Measurements from ENCODE around the gene AANAT. TPM values are rescaled to one million over a fixed set of nuclear protein-coding genes. Genes with fewer than 3 reads are reported as not detected.

Gene AANAT
- total RNA-seq, 1 experiment from 2014 or later = not detected

- Histone ChIP-seq H3K36me3 (ENCODE audit: low read depth) (no peaks in the 10 kb centered on the region), H3K27ac (no peak overlapping the region), H3K4me2 (no peak overlapping the region), H3K9me3 (ENCODE audit: insufficient read depth, low read depth) (no peaks in the 10 kb centered on the region), H3K79me2 (ENCODE audit: low read depth) (no peaks in the 10 kb centered on the region), H3K9me2 (ENCODE audit: insufficient read depth) (no peaks in the 10 kb centered on the region), H3K4me3 (no peak overlapping the region), H4K20me1 (ENCODE audit: insufficient read depth) (no peaks in the 10 kb centered on the region), H2AFZ (no peak overlapping the region), H3K27me3 (ENCODE audit: insufficient read depth, low read depth) (no peaks in the 10 kb centered on the region), H3F3A (ENCODE audit: insufficient read depth, low read depth) (no peaks in the 10 kb centered on the region), H3K4me1 (replicated peaks; ENCODE audit: insufficient read depth) (no peaks in the 10 kb centered on the region)
- no peak for DNase-seq
- TF ChIP-seq CTCF (conservative IDR thresholded peaks at IDR 0.05) = no peak
- no peak for TF ChIP-seq EZH2 (IDR thresholded peaks at IDR 0.05; ENCODE audit: low read depth)
- ChIA-PET CTCF (no interaction called here), POLR2A (ENCODE audit: unreplicated experiment) (no interaction called here)
- no TSS peak for BruUV-seq (replicated peaks)
- intact Hi-C loops (cut with micrococcal nuclease; ENCODE audit: unreplicated experiment) = no loop called here
Measured at GRCh38 chr17:76476736-76477135, 9.3 kb downstream of the AANAT start.

- intact Hi-C loops (cut with micrococcal nuclease; ENCODE audit: unreplicated experiment) = no loop called here
- no peak overlapping the region for H2AFZ ChIP-seq
- BruUV-seq (replicated peaks) = no TSS peak
- CTCF ChIA-PET = no interaction called here
- H3K27me3 ChIP-seq (ENCODE audit: insufficient read depth, low read depth) = no peaks in the 10 kb centered on the region
- no peaks in the 10 kb centered on the region for H3K79me2 ChIP-seq (ENCODE audit: low read depth)
- no peak overlapping the region for H3K4me3 ChIP-seq
- no peak overlapping the region for H3K27ac ChIP-seq
- H3K4me1 ChIP-seq (replicated peaks; ENCODE audit: insufficient read depth) = no peaks in the 10 kb centered on the region
- H3F3A ChIP-seq (ENCODE audit: insufficient read depth, low read depth) = no peaks in the 10 kb centered on the region
- no peaks in the 10 kb centered on the region for H3K36me3 ChIP-seq (ENCODE audit: low read depth)
- no peaks in the 10 kb centered on the region for H3K9me2 ChIP-seq (ENCODE audit: insufficient read depth)
- no peaks in the 10 kb centered on the region for H4K20me1 ChIP-seq (ENCODE audit: insufficient read depth)
- no peaks in the 10 kb centered on the region for H3K9me3 ChIP-seq (ENCODE audit: insufficient read depth, low read depth)
- POLR2A ChIA-PET (ENCODE audit: unreplicated experiment) = no interaction called here
- no peak for DNase-seq
- no peak overlapping the region for H3K4me2 ChIP-seq
- TF ChIP-seq EZH2 (IDR thresholded peaks at IDR 0.05; ENCODE audit: low read depth) (no peak), CTCF (conservative IDR thresholded peaks at IDR 0.05) (no peak)
Measured at GRCh38 chr17:76477576-76477975, 10.2 kb downstream of the AANAT start.

GRCh38 chr17:76478097-76478496 lies 10.7 kb downstream of the AANAT start:
- no peaks in the 10 kb centered on the region for H3K79me2 ChIP-seq (ENCODE audit: low read depth)
- H3K36me3 ChIP-seq (ENCODE audit: low read depth) = no peaks in the 10 kb centered on the region
- H3K9me3 ChIP-seq (ENCODE audit: insufficient read depth, low read depth) = no peaks in the 10 kb centered on the region
- no peaks in the 10 kb centered on the region for H3K4me1 ChIP-seq (replicated peaks; ENCODE audit: insufficient read depth)
- no peak overlapping the region for H3K4me2 ChIP-seq
- TF ChIP-seq EZH2 (IDR thresholded peaks at IDR 0.05; ENCODE audit: low read depth) = no peak
- ChIA-PET CTCF (no interaction called here), POLR2A (ENCODE audit: unreplicated experiment) (no interaction called here)
- no peaks in the 10 kb centered on the region for H3F3A ChIP-seq (ENCODE audit: insufficient read depth, low read depth)
- DNase-seq = no peak
- intact Hi-C loops (cut with micrococcal nuclease; ENCODE audit: unreplicated experiment) = no loop called here
- H2AFZ ChIP-seq = no peak overlapping the region
- H3K27me3 ChIP-seq (ENCODE audit: insufficient read depth, low read depth) = no peaks in the 10 kb centered on the region
- H3K4me3 ChIP-seq = no peak overlapping the region
- no TSS peak for BruUV-seq (replicated peaks)
- no peak overlapping the region for H3K27ac ChIP-seq
- no peaks in the 10 kb centered on the region for H3K9me2 ChIP-seq (ENCODE audit: insufficient read depth)
- H4K20me1 ChIP-seq (ENCODE audit: insufficient read depth) = no peaks in the 10 kb centered on the region

- no peak for TF ChIP-seq EZH2 (IDR thresholded peaks at IDR 0.05; ENCODE audit: low read depth)
- no peak for TF ChIP-seq CTCF (conservative IDR thresholded peaks at IDR 0.05)
- Histone ChIP-seq H3K9me3 (ENCODE audit: insufficient read depth, low read depth) (no peaks in the 10 kb centered on the region), H3K27me3 (ENCODE audit: insufficient read depth, low read depth) (no peaks in the 10 kb centered on the region), H3K9me2 (ENCODE audit: insufficient read depth) (no peaks in the 10 kb centered on the region), H3K27ac (no peak overlapping the region), H3K79me2 (ENCODE audit: low read depth) (no peaks in the 10 kb centered on the region), H3K4me1 (replicated peaks; ENCODE audit: insufficient read depth) (no peaks in the 10 kb centered on the region), H3F3A (ENCODE audit: insufficient read depth, low read depth) (no peaks in the 10 kb centered on the region), H2AFZ (no peak overlapping the region), H3K36me3 (ENCODE audit: low read depth) (no peaks in the 10 kb centered on the region), H4K20me1 (ENCODE audit: insufficient read depth) (no peaks in the 10 kb centered on the region), H3K4me2 (no peak overlapping the region), H3K4me3 (no peak overlapping the region)
- intact Hi-C loops (cut with micrococcal nuclease; ENCODE audit: unreplicated experiment) = no loop called here
- BruUV-seq (replicated peaks) = no TSS peak
- no peak for DNase-seq
- CTCF ChIA-PET = no interaction called here
- POLR2A ChIA-PET (ENCODE audit: unreplicated experiment) = no interaction called here
Measured at GRCh38 chr17:76478730-76479514, 11.5 kb downstream of the AANAT start.

Data from PC-9 (cell line).